ENCODE data around the gene WDR38. TPM values are rescaled to one million over a fixed set of nuclear protein-coding genes. Genes with fewer than 3 reads are reported as not detected.

WDR38 gene
- total and polyA plus RNA-seq, 12 donors = 0.04 to 0.22 TPM; not detected in 10

- WGBS, 2 donors = 95 to 98% methylated on average over 13 of the region's 13 CpGs
- intact Hi-C loops (cut with DNase I) = no loop called here
- H3K36me3 ChIP-seq = peaks cover 4 to 100% (median 68%) of the 10 kb centered on the region in 9 donors
These were observed 35.7 kb downstream of the WDR38 start for GRCh38 chr9:124889006-124889405.

GRCh38 chr9:124890179-124890578 lies 36.9 kb downstream of the WDR38 start:
- intact Hi-C loops (cut with DNase I) = no loop called here
- no peak for ATAC-seq
- Histone ChIP-seq H3K4me3 (no peak overlapping the region), H3K4me1 (no peaks in the 10 kb centered on the region), H3K27ac (no peak overlapping the region), H3K9me3 (no peaks in the 10 kb centered on the region), H3K36me3 (peaks cover 0 to 95% (median 59%) of the 10 kb centered on the region in 9 donors), H3K27me3 (no peaks in the 10 kb centered on the region)
- no peak for TF ChIP-seq CTCF (IDR thresholded peaks at IDR 0.05)
- no peak for DNase-seq
- WGBS, 2 donors = 96 to 98% methylated on average over 7 of the region's 7 CpGs

More at GRCh38 chr9:124889006-124889405, 35.7 kb downstream of the WDR38 start:
- Histone ChIP-seq H3K4me1 (no peaks in the 10 kb centered on the region), H3K27me3 (no peaks in the 10 kb centered on the region), H3K27ac (no peak overlapping the region), H3K9me3 (no peaks in the 10 kb centered on the region), H3K4me3 (no peak overlapping the region)
- DNase-seq = no peak
- TF ChIP-seq CTCF (IDR thresholded peaks at IDR 0.05) = no peak
- ATAC-seq = no peak

- DNase-seq (no peak), ATAC-seq (peak in 1 of 8 donors; percentile 11)
- Histone ChIP-seq H3K27ac (no peak overlapping the region), H3K9me3 (no peaks in the 10 kb centered on the region), H3K27me3 (no peaks in the 10 kb centered on the region), H3K4me1 (no peaks in the 10 kb centered on the region), H3K36me3 (peaks cover 0 to 89% (median 55%) of the 10 kb centered on the region in 9 donors), H3K4me3 (no peak overlapping the region)
- WGBS, 2 donors = 86 to 87% methylated on average over 9 of the region's 9 CpGs
- intact Hi-C loops (cut with DNase I) = loop anchor here in 1 of 10 donors (1.0 kb wide), 1 partner anchor 120 kb away; no protein-coding TSS in a partner anchor
- no peak for TF ChIP-seq CTCF (IDR thresholded peaks at IDR 0.05)
These were observed 40.9 kb downstream of the WDR38 start for GRCh38 chr9:124894035-124894740.

GRCh38 chr9:124894741-124895170 lies 41.5 kb downstream of the WDR38 start:
- no peaks in the 10 kb centered on the region for H3K9me3 ChIP-seq
- no peak for DNase-seq
- TF ChIP-seq CTCF (IDR thresholded peaks at IDR 0.05) = peak in 7 of 9 donors; percentile 34 to 52 (median 50)
- H3K27ac ChIP-seq = no peak overlapping the region
- intact Hi-C loops (cut with DNase I) = loop anchor here in 2 of 10 donors (1.0 to 5.0 kb wide), 2 partner anchors 120 to 122 kb away; partner anchors contain the start of gene NR6A1 (in 1 of the 2)
- H3K4me3 ChIP-seq = no peak overlapping the region
- peaks cover 0 to 89% (median 56%) of the 10 kb centered on the region in 9 donors for H3K36me3 ChIP-seq
- ATAC-seq = peak in 2 of 8 donors; percentile 48 to 50
- no peaks in the 10 kb centered on the region for H3K27me3 ChIP-seq
- no peaks in the 10 kb centered on the region for H3K4me1 ChIP-seq
